Esophagus squamous epithelium (tissue), 4 donors: ENCODE results near the gene NETO2.

ENCODE experiments used
- CTCF ChIP-seq, 6 experiments: fragments of 450-650 bp in 4 of 6; fragments of 200-600 bp in 2 of 6; sonication (generic) in 2 of 6; IDR thresholded peaks; one replicate each; pipeline ENCODE4 v1.5.1; 2016 to 2019; ENCODE audit warnings: antibody characterized with exemption in 6 of 6, mild to moderate bottlenecking in 4 of 6, moderate library complexity in 4 of 6
- POLR2A ChIP-seq, 4 donors: fragments of 450-650 bp; IDR thresholded peaks; one replicate each; pipeline ENCODE4 v1.6.1; 2017; ENCODE audit warnings: antibody characterized with exemption in 4 of 4, mild to moderate bottlenecking in 4 of 4, moderate library complexity in 3 of 4

GRCh38 chr16:47069841-47070584 is 73.7 kb downstream of the NETO2 start:
- TF ChIP-seq POLR2A (IDR thresholded peaks at IDR 0.05) (no peak), CTCF (IDR thresholded peaks at IDR 0.05) (no peak)
